GM19438 (cell line): Measurements from ENCODE around the gene HSD17B12.

Experiments
- ATAC-seq: cut with Tn5 transposase; IDR thresholded peaks from one replicate; pipeline ENCODE4 v1.9.1; 2021; ENCODE audit warnings: low read depth; ENCODE audit not compliant: unreplicated experiment

The HSD17B12 gene

GRCh38 chr11:43687120-43687791 lies 6.7 kb downstream of the HSD17B12 start:
- no peak for ATAC-seq

- no peak for ATAC-seq
These were observed 7.9 kb downstream of the HSD17B12 start for GRCh38 chr11:43688394-43688793.

GRCh38 chr11:43689167-43689566 lies 8.6 kb downstream of the HSD17B12 start:
- no peak for ATAC-seq

- ATAC-seq: no peak
These were observed 10.6 kb downstream of the HSD17B12 start for GRCh38 chr11:43690929-43691725.

GRCh38 chr11:43691806-43692205 lies 11.3 kb downstream of the HSD17B12 start:
- ATAC-seq: no peak

- ATAC-seq: no peak
These were observed 12.5 kb downstream of the HSD17B12 start for GRCh38 chr11:43693069-43693468.

GRCh38 chr11:43693731-43694130 lies 13.2 kb downstream of the HSD17B12 start:
- ATAC-seq: no peak

- ATAC-seq: no peak
These were observed 13.9 kb downstream of the HSD17B12 start for GRCh38 chr11:43694477-43694876.

- no peak for ATAC-seq
These were observed 17.1 kb downstream of the HSD17B12 start for GRCh38 chr11:43697679-43698078.

GRCh38 chr11:43699870-43700269 lies 19.3 kb downstream of the HSD17B12 start:
- ATAC-seq: no peak

- ATAC-seq: no peak
These were observed 26.1 kb downstream of the HSD17B12 start for GRCh38 chr11:43706631-43707030.

- no peak for ATAC-seq
These were observed 28.2 kb downstream of the HSD17B12 start for GRCh38 chr11:43708776-43709175.

GRCh38 chr11:43709689-43710088 lies 29.2 kb downstream of the HSD17B12 start:
- ATAC-seq: no peak

GRCh38 chr11:43712676-43713075 lies 32.1 kb downstream of the HSD17B12 start:
- ATAC-seq: no peak

GRCh38 chr11:43718373-43718772 lies 37.8 kb downstream of the HSD17B12 start:
- no peak for ATAC-seq

- no peak for ATAC-seq
These were observed 43.1 kb downstream of the HSD17B12 start for GRCh38 chr11:43723617-43724016.

- no peak for ATAC-seq
These were observed 51.7 kb downstream of the HSD17B12 start for GRCh38 chr11:43732225-43732624.

GRCh38 chr11:43734256-43734655 lies 53.7 kb downstream of the HSD17B12 start:
- no peak for ATAC-seq

- no peak for ATAC-seq
These were observed 54.6 kb downstream of the HSD17B12 start for GRCh38 chr11:43735115-43735514.

GRCh38 chr11:43735961-43736360 lies 55.4 kb downstream of the HSD17B12 start:
- no peak for ATAC-seq

- no peak for ATAC-seq
These were observed 56.1 kb downstream of the HSD17B12 start for GRCh38 chr11:43736502-43737200.
